Astrocyte (in vitro differentiated cells and primary cell): ENCODE data around the gene TTC9C. TPM values are rescaled to one million over a fixed set of nuclear protein-coding genes. Genes with fewer than 3 reads are reported as not detected.

Experiments
- DNase-seq: peaks from one replicate; pipeline ENCODE4 v3.0.0-alpha.2; 2010; ENCODE audit warnings: low read depth
- FAIRE-seq: peaks from 2 replicates; lab custom pipeline; 2011; peaks lifted over from hg19 to GRCh38; lab: Jason Lieb, UNC
- H2AFZ ChIP-seq: 2 replicates; pipeline ENCODE4 v1.6.0; 2012; ENCODE audit warnings: low read depth, low read length, inconsistent platforms
- H3K27ac ChIP-seq: 2 replicates; pipeline ENCODE4 v1.5.1; 2011; ENCODE audit warnings: low read depth, low read length, inconsistent platforms
- H3K27me3 ChIP-seq: 2 replicates; pipeline ENCODE4 v1.6.0; 2011; ENCODE audit warnings: low read length, inconsistent platforms; ENCODE audit not compliant: insufficient read depth
- H3K36me3 ChIP-seq: 2 replicates; pipeline ENCODE4 v1.5.1; 2011; ENCODE audit warnings: low read length, inconsistent platforms; ENCODE audit not compliant: insufficient read depth
- H3K4me1 ChIP-seq: 2 replicates; pipeline ENCODE4 v1.5.1; 2011; ENCODE audit warnings: low read length, inconsistent platforms; ENCODE audit not compliant: insufficient read depth
- H3K4me2 ChIP-seq: 2 replicates; pipeline ENCODE4 v1.6.0; 2012; ENCODE audit warnings: low read length, inconsistent platforms
- H3K4me3 ChIP-seq: 2 replicates; pipeline ENCODE4 v1.5.1; 2011; ENCODE audit warnings: low read depth, mild to moderate bottlenecking, low read length, inconsistent platforms; ENCODE audit not compliant: insufficient read depth
- H3K79me2 ChIP-seq: 2 replicates; pipeline ENCODE4 v1.6.0; 2012; ENCODE audit warnings: mild to moderate bottlenecking, low read length, inconsistent platforms; ENCODE audit not compliant: insufficient read depth
- H3K9ac ChIP-seq: 2 replicates; pipeline ENCODE4 v1.6.0; 2012; ENCODE audit warnings: mild to moderate bottlenecking, low read length, inconsistent platforms
- H3K9me3 ChIP-seq: 2 replicates; pipeline ENCODE4 v1.5.1; 2012; ENCODE audit warnings: low read depth, mild to moderate bottlenecking, low read length, inconsistent platforms; ENCODE audit not compliant: insufficient read depth
- H4K20me1 ChIP-seq: 2 replicates; pipeline ENCODE4 v1.6.0; 2012; ENCODE audit warnings: low read length, inconsistent platforms; ENCODE audit not compliant: insufficient read depth
- H3K27ac Mint-ChIP-seq: one replicate; pipeline ENCODE4 v1.8.0; 2021; ENCODE audit warnings: mild to moderate bottlenecking, mixed read lengths; ENCODE audit not compliant: unreplicated experiment
- H3K27me3 Mint-ChIP-seq: one replicate; pipeline ENCODE4 v1.8.0; 2021; ENCODE audit warnings: low read depth, mixed read lengths; ENCODE audit not compliant: unreplicated experiment
- H3K36me3 Mint-ChIP-seq: one replicate; pipeline ENCODE4 v1.8.0; 2021; ENCODE audit warnings: low read depth, mixed read lengths; ENCODE audit not compliant: unreplicated experiment
- H3K4me1 Mint-ChIP-seq: one replicate; pipeline ENCODE4 v1.8.0; 2021; ENCODE audit warnings: low read depth, mixed read lengths; ENCODE audit not compliant: unreplicated experiment
- H3K4me3 Mint-ChIP-seq: one replicate; pipeline ENCODE4 v1.8.0; 2021; ENCODE audit warnings: mild to moderate bottlenecking, moderate library complexity, mixed read lengths; ENCODE audit not compliant: unreplicated experiment
- H3K9me3 Mint-ChIP-seq: one replicate; pipeline ENCODE4 v1.8.0; 2021; ENCODE audit warnings: mild to moderate bottlenecking, mixed read lengths; ENCODE audit not compliant: unreplicated experiment
- EZH2 ChIP-seq: IDR thresholded peaks from 2 replicates; pipeline ENCODE4 v1.6.1; 2012; ENCODE audit warnings: mild to moderate bottlenecking, low read length, inconsistent platforms; ENCODE audit not compliant: insufficient read depth
- total RNA-seq: library from RNA; stranded (reverse); gene quantifications from 2 replicates; pipeline ENCODE4 v1.2.1, GENCODE V29; 2021
- TF ChIP-seq, protein P1 (sequence below): IDR thresholded peaks from 2 replicates; pipeline ENCODE4 v1.5.1; 2011; ENCODE audit warnings: low read depth, mild to moderate bottlenecking, inconsistent platforms, low read length, moderate library complexity; ENCODE audit not compliant: insufficient read depth

TTC9C gene
- total RNA-seq, 1 donor from 2014 or later = 51.9 TPM

DNA sequence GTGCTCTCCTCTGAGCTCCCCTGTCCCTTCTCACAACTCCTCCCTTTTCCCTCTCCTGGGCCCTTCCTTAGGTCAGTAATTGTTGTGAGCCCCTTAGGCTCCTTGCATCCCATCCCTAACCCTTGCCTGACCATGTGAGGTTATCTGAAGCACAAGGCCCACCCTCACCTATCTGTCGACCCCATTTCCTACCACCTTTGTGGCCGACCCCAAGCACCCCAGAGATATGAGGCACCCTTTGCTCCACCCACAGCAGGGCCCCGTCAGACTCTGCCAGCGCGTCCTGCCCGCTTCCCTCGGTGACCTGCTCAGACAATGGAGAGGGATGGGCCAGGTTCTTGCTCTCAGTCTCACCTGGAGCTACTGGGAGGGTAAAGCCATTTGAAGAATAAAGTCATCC, 19.5 kb upstream of the TTC9C start:
- Mint-ChIP-seq H3K36me3 (peaks cover 13% of the 10 kb centered on the region), H3K9me3 (no peaks in the 10 kb centered on the region), H3K27ac (peak overlapping the region; percentile 92), H3K27me3 (no peaks in the 10 kb centered on the region), H3K4me1 (peaks cover 40% of the 10 kb centered on the region), H3K4me3 (peak overlapping the region; percentile 81)
- Histone ChIP-seq H3K4me1 (peaks cover 34% of the 10 kb centered on the region), H4K20me1 (no peaks in the 10 kb centered on the region), H3K9ac (peak overlapping the region; percentile 90), H2AFZ (peak overlapping the region; percentile 98), H3K4me3 (peak overlapping the region; percentile 69), H3K4me2 (peak overlapping the region; percentile 100), H3K9me3 (no peaks in the 10 kb centered on the region), H3K36me3 (peaks cover 34% of the 10 kb centered on the region), H3K27ac (peak overlapping the region; percentile 91), H3K27me3 (no peaks in the 10 kb centered on the region), H3K79me2 (peaks cover 16% of the 10 kb centered on the region)
- DNase-seq (no peak), FAIRE-seq (no peak)
- no peak for TF ChIP-seq EZH2
- TF ChIP-seq, protein P1, sequence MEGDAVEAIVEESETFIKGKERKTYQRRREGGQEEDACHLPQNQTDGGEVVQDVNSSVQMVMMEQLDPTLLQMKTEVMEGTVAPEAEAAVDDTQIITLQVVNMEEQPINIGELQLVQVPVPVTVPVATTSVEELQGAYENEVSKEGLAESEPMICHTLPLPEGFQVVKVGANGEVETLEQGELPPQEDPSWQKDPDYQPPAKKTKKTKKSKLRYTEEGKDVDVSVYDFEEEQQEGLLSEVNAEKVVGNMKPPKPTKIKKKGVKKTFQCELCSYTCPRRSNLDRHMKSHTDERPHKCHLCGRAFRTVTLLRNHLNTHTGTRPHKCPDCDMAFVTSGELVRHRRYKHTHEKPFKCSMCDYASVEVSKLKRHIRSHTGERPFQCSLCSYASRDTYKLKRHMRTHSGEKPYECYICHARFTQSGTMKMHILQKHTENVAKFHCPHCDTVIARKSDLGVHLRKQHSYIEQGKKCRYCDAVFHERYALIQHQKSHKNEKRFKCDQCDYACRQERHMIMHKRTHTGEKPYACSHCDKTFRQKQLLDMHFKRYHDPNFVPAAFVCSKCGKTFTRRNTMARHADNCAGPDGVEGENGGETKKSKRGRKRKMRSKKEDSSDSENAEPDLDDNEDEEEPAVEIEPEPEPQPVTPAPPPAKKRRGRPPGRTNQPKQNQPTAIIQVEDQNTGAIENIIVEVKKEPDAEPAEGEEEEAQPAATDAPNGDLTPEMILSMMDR = no peak

DNA sequence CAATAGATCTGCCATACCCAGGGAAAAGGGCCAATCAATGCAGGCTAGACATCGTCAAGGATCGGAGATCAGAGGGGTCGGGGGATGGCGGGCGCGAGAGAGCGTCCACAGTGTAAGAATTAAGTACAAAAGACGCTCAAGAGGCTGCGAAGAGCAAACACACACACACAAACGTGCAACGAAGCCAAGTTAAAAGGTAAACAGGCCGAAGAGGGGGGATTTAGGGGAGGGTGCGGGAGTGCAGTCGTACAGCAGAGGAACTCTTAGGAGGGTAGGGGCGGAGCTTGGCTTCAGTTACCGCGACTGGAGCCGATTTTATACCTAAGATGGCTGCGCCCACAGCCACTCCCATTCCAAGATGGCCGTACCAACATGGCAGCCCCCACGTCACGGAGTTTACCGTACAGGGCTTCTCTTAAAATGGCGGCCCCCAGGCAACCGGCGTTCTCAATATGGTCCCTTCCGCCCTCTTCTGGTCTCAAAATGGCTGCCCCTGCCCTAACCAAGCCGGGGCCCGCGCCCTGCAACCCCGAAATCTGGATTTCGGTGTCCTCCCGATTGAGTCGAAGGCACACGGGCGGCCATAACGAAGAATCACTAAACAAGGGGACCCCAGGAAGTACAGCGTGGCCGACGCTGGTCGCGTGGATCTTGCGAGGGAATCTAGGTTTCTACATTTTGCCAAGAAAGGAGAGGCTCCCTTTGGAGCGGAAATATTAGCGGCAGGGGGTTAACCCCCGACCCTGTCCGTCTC, 18.9 kb upstream of the TTC9C start:
- no peak for TF ChIP-seq EZH2
- TF ChIP-seq, protein P1 = no peak
- peak overlapping the region; percentile 69 for H3K4me3 ChIP-seq
- Mint-ChIP-seq H3K27ac (peak overlapping the region; percentile 92), H3K27me3 (no peaks in the 10 kb centered on the region), H3K9me3 (no peaks in the 10 kb centered on the region), H3K4me3 (peak overlapping the region; percentile 81), H3K4me1 (peaks cover 45% of the 10 kb centered on the region), H3K36me3 (peaks cover 17% of the 10 kb centered on the region)
- no peaks in the 10 kb centered on the region for H3K27me3 ChIP-seq
- peak overlapping the region; percentile 90 for H3K9ac ChIP-seq
- no peaks in the 10 kb centered on the region for H4K20me1 ChIP-seq
- H3K9me3 ChIP-seq = no peaks in the 10 kb centered on the region
- peak overlapping the region; percentile 91 for H3K27ac ChIP-seq
- FAIRE-seq (peak; percentile 75), DNase-seq (peak; percentile 92)
- H3K4me2 ChIP-seq = peak overlapping the region; percentile 100
- H2AFZ ChIP-seq = peak overlapping the region; percentile 98
- peaks cover 18% of the 10 kb centered on the region for H3K79me2 ChIP-seq
- H3K4me1 ChIP-seq = peaks cover 34% of the 10 kb centered on the region
- H3K36me3 ChIP-seq = peaks cover 39% of the 10 kb centered on the region

DNA sequence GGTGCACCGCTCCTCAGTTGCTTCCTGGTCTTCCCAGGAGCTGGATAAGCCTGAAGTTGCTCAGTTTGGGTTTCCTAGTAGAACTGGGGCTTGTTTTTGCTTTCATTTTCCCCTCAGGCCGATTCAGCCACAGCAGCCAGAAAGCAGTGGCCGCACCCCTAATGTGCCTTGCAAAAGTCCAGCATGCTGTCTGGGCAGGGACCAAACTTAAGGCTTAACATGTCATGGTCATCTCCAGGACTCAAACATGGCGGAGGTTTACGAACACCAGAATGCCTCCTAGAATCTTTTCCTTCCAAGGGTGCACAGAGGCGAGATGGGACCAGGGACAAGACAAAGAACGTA, 18.3 kb upstream of the TTC9C start:
- peak overlapping the region; percentile 91 for H3K27ac ChIP-seq
- H3K4me3 ChIP-seq = peak overlapping the region; percentile 69
- Mint-ChIP-seq H3K4me3 (peak overlapping the region; percentile 81), H3K27ac (peak overlapping the region; percentile 92), H3K4me1 (peaks cover 46% of the 10 kb centered on the region), H3K9me3 (no peaks in the 10 kb centered on the region), H3K27me3 (no peaks in the 10 kb centered on the region), H3K36me3 (peaks cover 17% of the 10 kb centered on the region)
- H3K79me2 ChIP-seq = peaks cover 21% of the 10 kb centered on the region
- H3K27me3 ChIP-seq = no peaks in the 10 kb centered on the region
- no peak for FAIRE-seq
- DNase-seq = no peak
- H3K36me3 ChIP-seq = peaks cover 41% of the 10 kb centered on the region
- H4K20me1 ChIP-seq = no peaks in the 10 kb centered on the region
- H3K4me1 ChIP-seq = peaks cover 34% of the 10 kb centered on the region
- peak overlapping the region; percentile 98 for H2AFZ ChIP-seq
- H3K4me2 ChIP-seq = peak overlapping the region; percentile 100
- H3K9ac ChIP-seq = peak overlapping the region; percentile 90
- no peak for TF ChIP-seq EZH2
- TF ChIP-seq, protein P1 = no peak
- no peaks in the 10 kb centered on the region for H3K9me3 ChIP-seq
